H1 (cell line): Measurements from ENCODE around the gene PSD2. TPM values are rescaled to one million over a fixed set of nuclear protein-coding genes. Genes with fewer than 3 reads are reported as not detected.

Experiments used
- CTCF ChIA-PET: fragments of 300-600 bp; sonication (Branson Sonifier 250); formaldehyde crosslinking; loops from one replicate; lab custom pipeline; 2021; ENCODE audit not compliant: partially characterized antibody; lab: Charles Lee
- POLR2A ChIA-PET: fragments of 300-600 bp; sonication (Branson Sonifier 250); formaldehyde crosslinking; loops from one replicate; lab custom pipeline; 2021; ENCODE audit warnings: inconsistent platforms; ENCODE audit not compliant: partially characterized antibody; lab: Charles Lee
- DNase-seq, 2 experiments: peaks; one replicate each; pipeline versions ENCODE4 v3.0.0 to v3.0.0-alpha.2; 2010 to 2022; ENCODE audit warnings: low spot score in 2 of 2, low read depth in 1 of 2, mixed read lengths in 1 of 2
- FAIRE-seq: peaks from 2 replicates; lab custom pipeline; 2011; peaks lifted over from hg19 to GRCh38; lab: Jason Lieb, UNC
- H2AFZ ChIP-seq: 2 replicates; pipeline ENCODE4 v1.8.1; 2012; ENCODE audit warnings: low read length, inconsistent platforms
- H2AK5ac ChIP-seq: 2 replicates; pipeline ENCODE4 v1.6.1; 2013; ENCODE audit warnings: low read depth, low read length
- H2BK120ac ChIP-seq: replicated peaks from 2 replicates; pipeline ENCODE3; 2013; ENCODE audit warnings: low read depth, low read length, inconsistent platforms
- H2BK12ac ChIP-seq: 2 replicates; pipeline ENCODE4 v1.6.1; 2013; ENCODE audit warnings: low read depth, low read length
- H2BK15ac ChIP-seq: 2 replicates; pipeline ENCODE4 v1.6.1; 2013; ENCODE audit warnings: low read length
- H2BK20ac ChIP-seq: 2 replicates; pipeline ENCODE4 v1.6.1; 2013; ENCODE audit warnings: low read length
- H2BK5ac ChIP-seq: 2 replicates; pipeline ENCODE4 v1.6.1; 2013; ENCODE audit warnings: low read depth, low read length
- H3K14ac ChIP-seq: 2 replicates; pipeline ENCODE4 v1.6.1; 2013; ENCODE audit warnings: inconsistent platforms; ENCODE audit not compliant: insufficient read length
- H3K18ac ChIP-seq: 2 replicates; pipeline ENCODE4 v1.6.1; 2013; ENCODE audit warnings: low read length; ENCODE audit errors: extremely low read depth
- H3K23ac ChIP-seq: 2 replicates; pipeline ENCODE4 v1.6.1; 2013; ENCODE audit warnings: inconsistent platforms; ENCODE audit not compliant: insufficient read length
- H3K23me2 ChIP-seq: 2 replicates; pipeline ENCODE4 v1.6.1; 2013; ENCODE audit warnings: low read depth, low read length
- H3K27ac ChIP-seq: 2 replicates; pipeline ENCODE4 v1.6.1; 2011; ENCODE audit warnings: low read depth, low read length, inconsistent platforms
- H3K27me3 ChIP-seq, 4 experiments: replicated peaks in 1 of 4; 1 replicate in 1 of 4; 2 replicates in 3 of 4; pipeline versions ENCODE4 v1.6.1 to v1.8.1; 2011 to 2013; ENCODE audit warnings: low read length in 3 of 4, mild to moderate bottlenecking in 3 of 4, inconsistent platforms in 2 of 4, mixed read lengths in 2 of 4, moderate library complexity in 1 of 4; ENCODE audit not compliant: control insufficient read depth in 3 of 4, insufficient read depth in 3 of 4; ENCODE audit errors: extremely low read depth in 1 of 4
- H3K36me3 ChIP-seq, 4 experiments: 2 replicates each; pipeline versions ENCODE4 v1.6.1 to v1.8.1; 2011 to 2013; ENCODE audit warnings: mild to moderate bottlenecking in 4 of 4, low read length in 3 of 4, moderate library complexity in 2 of 4, control low read depth in 1 of 4, inconsistent platforms in 1 of 4; ENCODE audit not compliant: insufficient read depth in 4 of 4, control insufficient read depth in 2 of 4
- H3K4ac ChIP-seq: replicated peaks from 2 replicates; pipeline ENCODE3; 2013; ENCODE audit warnings: low read length, low read depth, mixed read lengths, inconsistent platforms; ENCODE audit not compliant: insufficient read length
- H3K4me1 ChIP-seq, 4 experiments: replicated peaks in 1 of 4; 1 replicate in 1 of 4; 2 replicates in 3 of 4; pipeline versions ENCODE4 v1.6.1 to v1.8.1; 2011 to 2013; ENCODE audit warnings: low read length in 3 of 4, inconsistent platforms in 2 of 4, mixed read lengths in 1 of 4; ENCODE audit not compliant: insufficient read depth in 4 of 4, control insufficient read depth in 3 of 4
- H3K4me2 ChIP-seq, 2 experiments: 2 replicates each; pipeline versions ENCODE4 v1.6.1 to v1.8.1; 2011 to 2013; ENCODE audit warnings: low read depth in 2 of 2, low read length in 2 of 2, control low read depth in 1 of 2, inconsistent platforms in 1 of 2, mild to moderate bottlenecking in 1 of 2; ENCODE audit not compliant: insufficient read depth in 1 of 2
- H3K4me3 ChIP-seq, 4 experiments: fragments of 200-600, 300-600 bp in 1 of 4; sonication (generic), shearing (Covaris generic), sonication (Bioruptor Twin) in 1 of 4; 2 replicates each; pipeline versions ENCODE4 v1.5.1 to v1.8.1; 2011 to 2016; ENCODE audit warnings: low read length in 4 of 4, low read depth in 3 of 4, control low read depth in 2 of 4, inconsistent platforms in 2 of 4, mild to moderate bottlenecking in 2 of 4, mixed read lengths in 1 of 4, moderate library complexity in 1 of 4; ENCODE audit not compliant: insufficient read depth in 2 of 4; ENCODE audit errors: extremely low read depth in 1 of 4
- H3K56ac ChIP-seq: replicated peaks from 2 replicates; pipeline ENCODE3; 2013; ENCODE audit warnings: low read depth, mild to moderate bottlenecking, mixed read lengths, low read length, inconsistent platforms; ENCODE audit not compliant: insufficient read length
- H3K79me1 ChIP-seq: 2 replicates; pipeline ENCODE4 v1.6.1; 2013; ENCODE audit warnings: low read depth, low read length, control low read depth
- H3K79me2 ChIP-seq, 2 experiments: 2 replicates each; pipeline versions ENCODE4 v1.6.1 to v1.8.1; 2012 to 2013; ENCODE audit warnings: low read length in 2 of 2, mild to moderate bottlenecking in 2 of 2, inconsistent platforms in 1 of 2; ENCODE audit not compliant: insufficient read depth in 2 of 2, control insufficient read depth in 1 of 2
- H3K9ac ChIP-seq, 4 experiments: replicated peaks in 1 of 4; 1 replicate in 1 of 4; 2 replicates in 3 of 4; pipeline versions ENCODE4 v1.6.1 to v1.8.1; 2011 to 2013; ENCODE audit warnings: low read depth in 3 of 4, low read length in 3 of 4, control low read depth in 2 of 4, mild to moderate bottlenecking in 2 of 4, moderate library complexity in 2 of 4, inconsistent platforms in 1 of 4; ENCODE audit errors: extremely low read depth in 1 of 4
- H3K9me3 ChIP-seq, 2 experiments: 2 replicates each; pipeline versions ENCODE4 v1.6.1 to v1.8.1; 2012 to 2013; ENCODE audit warnings: mild to moderate bottlenecking in 2 of 2, moderate library complexity in 2 of 2, control low read depth in 1 of 2, inconsistent platforms in 1 of 2, low read depth in 1 of 2, low read length in 1 of 2, mixed read lengths in 1 of 2; ENCODE audit not compliant: insufficient read depth in 2 of 2
- H4K20me1 ChIP-seq, 2 experiments: replicated peaks in 1 of 2; 2 replicates each; pipeline versions ENCODE3 to v1.8.1; 2011 to 2013; ENCODE audit warnings: inconsistent platforms in 2 of 2, low read length in 2 of 2, mild to moderate bottlenecking in 1 of 2; ENCODE audit not compliant: insufficient read depth in 2 of 2, control insufficient read depth in 1 of 2
- H4K5ac ChIP-seq: 2 replicates; pipeline ENCODE4 v1.6.1; 2013; ENCODE audit warnings: low read length, low read depth, mixed read lengths, inconsistent platforms; ENCODE audit not compliant: insufficient read length
- H4K8ac ChIP-seq: 2 replicates; pipeline ENCODE4 v1.8.0; 2013; ENCODE audit warnings: mild to moderate bottlenecking, moderate library complexity, low read length, inconsistent platforms; ENCODE audit not compliant: insufficient read depth; ENCODE audit errors: extremely low read depth
- H4K91ac ChIP-seq: replicated peaks from 2 replicates; pipeline ENCODE3; 2013; ENCODE audit warnings: low read length, mixed read lengths, inconsistent platforms; ENCODE audit not compliant: insufficient read length
- BRCA1 ChIP-seq: IDR thresholded peaks from 2 replicates; pipeline ENCODE4 v1.6.1; 2012; ENCODE audit warnings: low read depth, low read length, improper control_type of control experiment
- FOSL1 ChIP-seq: IDR thresholded peaks from 2 replicates; pipeline ENCODE4 v1.6.1; 2011; ENCODE audit warnings: mild to moderate bottlenecking, low read depth, low read length, moderate library complexity; ENCODE audit not compliant: insufficient read depth
- HDAC6 ChIP-seq: IDR thresholded peaks from one replicate; pipeline ENCODE4 v1.7.1; 2012; ENCODE audit warnings: low read depth, mild to moderate bottlenecking, inconsistent platforms, low read length, moderate library complexity
- KDM1A ChIP-seq: fragments of 200-600, 300-600 bp; sonication (generic); IDR thresholded peaks from 2 replicates; pipeline ENCODE4 v1.7.1; 2016; ENCODE audit warnings: mild to moderate bottlenecking, low read length, borderline replicate concordance
- KDM5A ChIP-seq: fragments of 200-600 bp; IDR thresholded peaks from 2 replicates; pipeline ENCODE4 v1.7.1; 2012; ENCODE audit warnings: mild to moderate bottlenecking, low read length, inconsistent platforms, mixed read lengths
- POLR2AphosphoS5 ChIP-seq: IDR thresholded peaks from 2 replicates; pipeline ENCODE4 v1.6.1; 2011; ENCODE audit warnings: low read depth, low read length
- SUZ12 ChIP-seq: fragments of 200-600 bp; sonication (generic); IDR thresholded peaks from 2 replicates; pipeline ENCODE4 v1.6.1; 2012; ENCODE audit warnings: mild to moderate bottlenecking, inconsistent platforms, low read length, moderate library complexity, mixed read lengths
- WGBS, 2 experiments: shearing (Covaris generic) in 1 of 2; methylation state at CpG; one replicate each; pipeline versions ENCODE4 v1.1.6 to v1.1.7; 2013 to 2015; ENCODE audit warnings: low lambda C conversion rate in 2 of 2, mixed read lengths in 2 of 2, inconsistent platforms in 1 of 2, low coverage in 1 of 2, missing lambda C conversion rate in 1 of 2; ENCODE audit not compliant: insufficient replicate concordance in 2 of 2, insufficient coverage in 1 of 2, insufficient read length in 1 of 2; ENCODE audit errors: extremely low coverage in 1 of 2, missing lambda C conversion rate in 1 of 2; 5-methylcytosine and 5-hydroxymethylcytosine counted together
- polyA plus RNA-seq, 7 experiments: library from polyadenylated mRNA; depleted of rRNA in 3 of 7; stranded (reverse) in 5 of 7; unstranded in 2 of 7; fragments of >200 nt in 5 of 7; fragments of 200-250 nt in 2 of 7; gene quantifications; 1 replicate in 5 of 7; 2 replicates in 1 of 7; 4 replicates in 1 of 7; pipeline versions ENCODE4 v1.2.1 to v1.2.3, GENCODE V29; 2011 to 2013; ENCODE audit warnings: missing spikeins in 2 of 7, mixed read lengths in 2 of 7
- total RNA-seq: library from RNA; stranded (reverse); fragmentation: NEBNext Ultra II Directional; extraction: Animal tissue kit (Norgen Biotek cat#: 25700); gene quantifications from 2 replicates; pipeline ENCODE4 v1.2.1, GENCODE V29; 2021

PSD2 gene
- total and polyA plus RNA-seq, 2 of the 8 experiments (the other 6 are each of a cell fraction or from before 2014, with no cell fraction given), result 0.06 to 0.14 TPM

DNA sequence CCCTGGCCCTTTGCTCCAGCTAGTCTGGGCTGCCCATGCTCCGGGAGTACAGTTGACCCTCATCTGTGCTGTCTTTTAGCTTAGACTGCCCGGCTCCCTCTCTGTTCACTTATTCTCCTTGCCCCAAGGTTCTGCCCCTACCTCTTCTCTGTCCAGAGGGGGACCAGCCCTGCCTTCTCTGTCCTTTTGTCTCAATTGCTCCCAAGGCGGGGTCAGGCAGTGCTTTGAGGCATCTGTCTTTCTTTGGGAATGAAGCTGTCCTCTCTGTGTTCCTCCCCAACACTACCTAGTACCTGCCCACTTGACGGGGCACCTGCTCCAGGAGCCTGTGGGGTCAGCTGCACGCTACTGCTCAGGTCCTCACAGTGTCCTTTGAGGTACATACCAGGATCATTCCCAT lies 59.3 kb downstream of the PSD2 start:
- no peak overlapping the region for H4K5ac ChIP-seq
- H3K79me1 ChIP-seq, result no peaks in the 10 kb centered on the region
- ChIA-PET POLR2A (no interaction called here), CTCF (interaction anchor here (0.6 to 13.2 kb wide), 15 partner anchors 9 to 1413 kb away, joined by 3 to 173 read pairs (median 4); no protein-coding TSS in a partner anchor)
- no peaks in the 10 kb centered on the region for H3K4me1 ChIP-seq
- H3K9me3 ChIP-seq, result no peaks in the 10 kb centered on the region
- no peaks in the 10 kb centered on the region for H4K20me1 ChIP-seq
- no peak overlapping the region for H2AK5ac ChIP-seq
- no peak overlapping the region for H3K18ac ChIP-seq
- H3K23me2 ChIP-seq, result 0 out of 2 replicates have a peak, but pooled peaks cover 3% of the 10 kb centered on the region
- H3K79me2 ChIP-seq, result no peaks in the 10 kb centered on the region
- no peak overlapping the region for H3K4ac ChIP-seq
- peaks cover 0 to 12% (median under 1%) of the 10 kb centered on the region in 4 experiments; a peak in 2 of 7 replicates for H3K27me3 ChIP-seq
- no peak overlapping the region for H3K23ac ChIP-seq
- H3K9ac ChIP-seq, result no peak overlapping the region
- no peak overlapping the region for H4K8ac ChIP-seq
- no peak overlapping the region for H3K27ac ChIP-seq
- H3K4me2 ChIP-seq, result no peak overlapping the region
- no peak overlapping the region for H2BK15ac ChIP-seq
- FAIRE-seq (no peak), DNase-seq (no peak)
- no peak overlapping the region for H2BK120ac ChIP-seq
- H2BK5ac ChIP-seq, result no peak overlapping the region
- no peak overlapping the region for H3K4me3 ChIP-seq
- H3K56ac ChIP-seq, result no peak overlapping the region
- no peak overlapping the region for H3K14ac ChIP-seq
- WGBS, 2 experiments, result 90% methylated on average over 5 of the region's 5 CpGs; no CpG with 5 or more reads in 1 of the 2 experiments
- no peak overlapping the region for H2BK12ac ChIP-seq
- H2BK20ac ChIP-seq, result no peak overlapping the region
- no peak overlapping the region for H2AFZ ChIP-seq
- no peaks in the 10 kb centered on the region for H3K36me3 ChIP-seq
- no peak overlapping the region for H4K91ac ChIP-seq
- no peak for TF ChIP-seq POLR2AphosphoS5
- TF ChIP-seq BRCA1, result no peak
- no peak for TF ChIP-seq FOSL1
- TF ChIP-seq KDM1A, result no peak
- no peak for TF ChIP-seq SUZ12
- TF ChIP-seq HDAC6, result no peak
- TF ChIP-seq KDM5A, result no peak
